Fibroblast of lung (primary cell): Measurements from ENCODE around the gene TCAIM. TPM values are rescaled to one million over a fixed set of nuclear protein-coding genes. Genes with fewer than 3 reads are reported as not detected.

Source experiments
- DNase-seq, 2 donors: peaks; one replicate each; pipeline versions ENCODE4 v3.0.0 to v3.0.0-alpha.2; 2010; ENCODE audit warnings: low read depth in 2 of 2
- H2AFZ ChIP-seq: 2 replicates; pipeline ENCODE4 v1.5.1; 2012; ENCODE audit warnings: low read length, control low read depth, inconsistent platforms
- H3K27ac ChIP-seq: 2 replicates; pipeline ENCODE4 v1.5.1; 2011; ENCODE audit warnings: low read length, control low read depth; ENCODE audit not compliant: insufficient read depth
- H3K27me3 ChIP-seq: 2 replicates; pipeline ENCODE4 v1.5.1; 2011; ENCODE audit warnings: mild to moderate bottlenecking, low read length; ENCODE audit not compliant: control insufficient read depth, insufficient read depth
- H3K36me3 ChIP-seq: 2 replicates; pipeline ENCODE4 v1.5.1; 2011; ENCODE audit warnings: low read length; ENCODE audit not compliant: control insufficient read depth, insufficient read depth
- H3K4me1 ChIP-seq: 2 replicates; pipeline ENCODE4 v1.5.1; 2011; ENCODE audit warnings: low read length; ENCODE audit not compliant: control insufficient read depth, insufficient read depth; ENCODE audit errors: extremely low read depth
- H3K4me2 ChIP-seq: 2 replicates; pipeline ENCODE4 v1.5.1; 2011; ENCODE audit warnings: low read length, control low read depth; ENCODE audit not compliant: insufficient read depth; ENCODE audit errors: extremely low read depth
- H3K4me3 ChIP-seq, 4 experiments: fragments of 200-600 bp in 1 of 4; sonication (generic) in 1 of 4; replicated peaks in 1 of 4; 2 replicates each; pipeline ENCODE4 v1.5.1; 2011 to 2016; ENCODE audit warnings: low read length in 4 of 4, low read depth in 3 of 4, mild to moderate bottlenecking in 3 of 4, control low read depth in 2 of 4, inconsistent platforms in 1 of 4, mixed read lengths in 1 of 4; ENCODE audit not compliant: insufficient read depth in 1 of 4; ENCODE audit errors: control extremely low read depth in 1 of 4
- H3K79me2 ChIP-seq: 2 replicates; pipeline ENCODE4 v1.5.1; 2012; ENCODE audit warnings: mild to moderate bottlenecking, low read length, inconsistent platforms; ENCODE audit not compliant: control insufficient read depth, insufficient read depth
- H3K9ac ChIP-seq: 2 replicates; pipeline ENCODE4 v1.5.1; 2011; ENCODE audit warnings: mild to moderate bottlenecking, low read length, control low read depth; ENCODE audit not compliant: insufficient read depth
- H3K9me3 ChIP-seq: 2 replicates; pipeline ENCODE4 v1.5.1; 2012; ENCODE audit warnings: low read depth, low read length; ENCODE audit not compliant: control insufficient read depth, insufficient read depth
- H4K20me1 ChIP-seq: 2 replicates; pipeline ENCODE4 v1.5.1; 2011; ENCODE audit warnings: low read length; ENCODE audit not compliant: control insufficient read depth, insufficient read depth; ENCODE audit errors: extremely low read depth
- EZH2 ChIP-seq: IDR thresholded peaks from 2 replicates; pipeline ENCODE4 v1.5.1; 2012; ENCODE audit warnings: low read length, control low read depth, mild to moderate bottlenecking; ENCODE audit errors: missing control alignments
- polyA plus RNA-seq, 2 donors: library from polyadenylated mRNA; depleted of rRNA in 1 of 2; stranded (reverse) in 1 of 2; unstranded in 1 of 2; fragments of >200 nt; gene quantifications; 2 replicates each; pipeline ENCODE4 v1.2.1, GENCODE V29; 2011 to 2012; ENCODE audit warnings: missing spikeins in 1 of 2
- total RNA-seq: library from RNA; depleted of rRNA; stranded (reverse); fragments of >200 nt; gene quantifications from 2 replicates; pipeline ENCODE4 v1.2.1, GENCODE V29; 2014
- TF ChIP-seq, protein P1 (sequence below), 2 donors: IDR thresholded peaks in 1 of 2; conservative IDR thresholded peaks in 1 of 2; 1 replicate in 1 of 2; 2 replicates in 1 of 2; pipeline ENCODE4 v1.5.1; 2011 to 2012; ENCODE audit warnings: low read length in 2 of 2, control low read depth in 1 of 2, inconsistent platforms in 1 of 2, low read depth in 1 of 2, mild to moderate bottlenecking in 1 of 2

TCAIM gene
- total and polyA plus RNA-seq, 2 donors (not counting 1 experiment from before 2014, with no cell fraction given) = 29.8 to 46.6 TPM

DNA sequence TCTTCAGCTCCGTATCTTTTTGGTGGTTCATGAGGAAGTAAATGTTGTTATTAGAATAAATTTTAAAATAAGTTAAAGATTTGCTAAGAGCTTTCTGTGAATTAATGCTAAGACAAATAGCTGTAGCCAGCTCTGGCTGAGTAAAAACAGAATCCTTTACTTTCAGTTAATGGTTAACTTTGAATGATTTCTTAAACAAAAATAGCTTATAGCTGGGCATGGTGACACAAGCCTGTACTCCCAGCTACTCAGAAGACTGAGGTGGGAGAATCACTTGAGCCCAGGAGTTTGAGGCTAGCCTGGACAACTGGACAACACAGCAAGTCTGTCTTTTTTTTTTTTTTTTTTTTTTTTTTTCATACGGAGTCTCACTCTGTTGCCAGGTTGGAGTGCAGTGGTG lies 25.0 kb downstream of the TCAIM start:
- Histone ChIP-seq H3K4me1 (no peaks in the 10 kb centered on the region), H3K79me2 (no peaks in the 10 kb centered on the region), H3K9ac (no peak overlapping the region), H4K20me1 (no peaks in the 10 kb centered on the region), H3K27ac (no peak overlapping the region), H3K4me3 (no peak overlapping the region), H3K36me3 (no peaks in the 10 kb centered on the region), H2AFZ (no peak overlapping the region), H3K4me2 (no peak overlapping the region), H3K27me3 (no peaks in the 10 kb centered on the region), H3K9me3 (no peaks in the 10 kb centered on the region)
- TF ChIP-seq, protein P1, sequence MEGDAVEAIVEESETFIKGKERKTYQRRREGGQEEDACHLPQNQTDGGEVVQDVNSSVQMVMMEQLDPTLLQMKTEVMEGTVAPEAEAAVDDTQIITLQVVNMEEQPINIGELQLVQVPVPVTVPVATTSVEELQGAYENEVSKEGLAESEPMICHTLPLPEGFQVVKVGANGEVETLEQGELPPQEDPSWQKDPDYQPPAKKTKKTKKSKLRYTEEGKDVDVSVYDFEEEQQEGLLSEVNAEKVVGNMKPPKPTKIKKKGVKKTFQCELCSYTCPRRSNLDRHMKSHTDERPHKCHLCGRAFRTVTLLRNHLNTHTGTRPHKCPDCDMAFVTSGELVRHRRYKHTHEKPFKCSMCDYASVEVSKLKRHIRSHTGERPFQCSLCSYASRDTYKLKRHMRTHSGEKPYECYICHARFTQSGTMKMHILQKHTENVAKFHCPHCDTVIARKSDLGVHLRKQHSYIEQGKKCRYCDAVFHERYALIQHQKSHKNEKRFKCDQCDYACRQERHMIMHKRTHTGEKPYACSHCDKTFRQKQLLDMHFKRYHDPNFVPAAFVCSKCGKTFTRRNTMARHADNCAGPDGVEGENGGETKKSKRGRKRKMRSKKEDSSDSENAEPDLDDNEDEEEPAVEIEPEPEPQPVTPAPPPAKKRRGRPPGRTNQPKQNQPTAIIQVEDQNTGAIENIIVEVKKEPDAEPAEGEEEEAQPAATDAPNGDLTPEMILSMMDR (conservative IDR thresholded peaks at IDR 0.05 in 1 of 2, IDR thresholded peaks at IDR 0.05 in 1 of 2; ENCODE audit: low read depth in 1 of 2, low read length in 2 of 2) = no peak
- TF ChIP-seq EZH2 = no peak
- no peak for DNase-seq

DNA sequence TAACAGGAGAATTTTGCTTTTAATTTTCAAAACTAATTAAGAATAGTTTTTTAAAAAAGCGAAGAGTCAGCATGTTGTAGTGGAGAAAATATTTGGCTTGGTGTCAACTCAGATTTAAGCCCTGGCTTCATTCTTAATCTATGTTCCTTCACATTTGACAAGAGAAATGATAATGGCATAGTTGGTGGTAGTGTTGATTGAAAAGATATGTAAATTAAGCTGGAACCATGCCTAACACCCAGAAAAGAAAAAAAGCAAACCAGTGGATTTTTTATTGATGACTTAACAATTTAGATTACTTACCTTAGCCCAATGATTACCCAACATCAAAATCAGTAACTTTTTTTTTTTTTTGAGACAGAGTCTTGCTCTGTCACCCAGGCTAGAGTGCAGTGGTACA lies 27.4 kb downstream of the TCAIM start:
- Histone ChIP-seq H3K4me3 (no peak overlapping the region), H3K36me3 (no peaks in the 10 kb centered on the region), H4K20me1 (no peaks in the 10 kb centered on the region), H2AFZ (no peak overlapping the region), H3K9ac (no peak overlapping the region), H3K4me2 (no peak overlapping the region), H3K27ac (no peak overlapping the region), H3K79me2 (no peaks in the 10 kb centered on the region), H3K27me3 (no peaks in the 10 kb centered on the region), H3K4me1 (no peaks in the 10 kb centered on the region), H3K9me3 (no peaks in the 10 kb centered on the region)
- DNase-seq = peak in 1 of 2 donors; percentile 10
- TF ChIP-seq EZH2 = no peak
- TF ChIP-seq, protein P1 (conservative IDR thresholded peaks at IDR 0.05 in 1 of 2, IDR thresholded peaks at IDR 0.05 in 1 of 2; ENCODE audit: low read depth in 1 of 2, low read length in 2 of 2) = no peak

DNA sequence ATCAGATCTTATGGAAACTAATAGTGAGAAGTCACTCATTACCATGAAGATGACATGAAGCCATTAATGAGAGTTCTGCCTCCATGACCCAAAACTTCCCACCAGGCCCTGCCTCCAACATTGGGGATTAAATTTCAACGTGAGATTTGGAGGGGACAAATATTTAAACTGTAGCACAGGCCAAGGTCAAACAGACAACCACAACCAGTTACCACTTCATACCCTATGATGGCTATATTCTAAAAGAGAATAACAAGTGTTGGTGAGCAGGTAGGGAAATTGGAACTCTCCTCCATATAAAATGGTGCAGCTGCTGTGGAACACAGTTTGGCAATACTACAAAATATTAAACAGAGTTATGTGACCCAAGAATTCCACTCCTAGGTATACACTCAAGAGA lies 36.9 kb downstream of the TCAIM start:
- no peak overlapping the region for H3K4me2 ChIP-seq
- H3K9ac ChIP-seq = no peak overlapping the region
- H3K9me3 ChIP-seq = no peaks in the 10 kb centered on the region
- no peak overlapping the region for H2AFZ ChIP-seq
- TF ChIP-seq, protein P1 (conservative IDR thresholded peaks at IDR 0.05 in 1 of 2, IDR thresholded peaks at IDR 0.05 in 1 of 2; ENCODE audit: low read depth in 1 of 2, low read length in 2 of 2) = no peak
- no peak for TF ChIP-seq EZH2
- H3K4me1 ChIP-seq = no peaks in the 10 kb centered on the region
- H3K27ac ChIP-seq = no peak overlapping the region
- no peaks in the 10 kb centered on the region for H3K27me3 ChIP-seq
- DNase-seq = no peak
- H3K36me3 ChIP-seq = no peaks in the 10 kb centered on the region
- H3K4me3 ChIP-seq = no peak overlapping the region
- H4K20me1 ChIP-seq = no peaks in the 10 kb centered on the region
- H3K79me2 ChIP-seq = no peaks in the 10 kb centered on the region
